SK-N-SH treated with all-trans-retinoic acid at 6 μM for 48 hours (cell line): ENCODE data around the gene TTC23.

ENCODE experiments used
- ATAC-seq: fragments of 200-7000 bp; cut with Tn5 transposase; 3 replicates; pipeline ENCODE4 v1.9.1; 2020; ENCODE audit warnings: mild to moderate bottlenecking, moderate library complexity
- ARNTL ChIP-seq: fragments of 450-650 bp; formaldehyde crosslinking; IDR thresholded peaks from 2 replicates; pipeline ENCODE4 v1.5.0; 2020; ENCODE audit warnings: low read depth, mild to moderate bottlenecking, moderate library complexity, borderline replicate concordance
- BACH2 ChIP-seq: fragments of 250-450 bp; sonication (Bioruptor Pico); IDR thresholded peaks from 2 replicates; pipeline ENCODE4 v1.9.0; 2021; ENCODE audit warnings: mild to moderate bottlenecking, borderline replicate concordance
- CREB5 ChIP-seq: fragments of 250-450 bp; sonication (Bioruptor Pico); IDR thresholded peaks from 2 replicates; pipeline ENCODE4 v1.5.1; 2020; ENCODE audit warnings: low read depth, mild to moderate bottlenecking, moderate library complexity
- CSDC2 ChIP-seq: fragments of 250-450 bp; sonication (Bioruptor Pico); IDR thresholded peaks from 2 replicates; pipeline ENCODE4 v1.5.0; 2020; ENCODE audit warnings: mild to moderate bottlenecking, moderate library complexity
- ESRRG ChIP-seq: fragments of 250-450 bp; sonication (Bioruptor Pico); IDR thresholded peaks from 2 replicates; pipeline ENCODE4 v1.6.1; 2021; ENCODE audit warnings: mild to moderate bottlenecking
- GLIS3 ChIP-seq: fragments of 250-450 bp; sonication (Bioruptor Pico); IDR thresholded peaks from 2 replicates; pipeline ENCODE4 v1.5.0; 2020; ENCODE audit warnings: mild to moderate bottlenecking, moderate library complexity
- ISL1 ChIP-seq: fragments of 250-450 bp; sonication (Bioruptor Pico); IDR thresholded peaks from 2 replicates; pipeline ENCODE4 v2.1.2; 2022; ENCODE audit warnings: mild to moderate bottlenecking, moderate library complexity
- OSR1 ChIP-seq: fragments of 250-450 bp; sonication (Bioruptor Pico); IDR thresholded peaks from 2 replicates; pipeline ENCODE4 v1.8.0; 2022; ENCODE audit warnings: moderate library complexity, mild to moderate bottlenecking, inconsistent platforms
- POU6F1 ChIP-seq: fragments of 250-450 bp; sonication (Bioruptor Pico); IDR thresholded peaks from 2 replicates; pipeline ENCODE4 v1.8.0; 2021; ENCODE audit warnings: low read depth, mild to moderate bottlenecking, moderate library complexity, borderline replicate concordance
- PPARA ChIP-seq: fragments of 250-450 bp; sonication (Bioruptor Pico); IDR thresholded peaks from 2 replicates; pipeline ENCODE4 v1.5.0; 2020; ENCODE audit warnings: mild to moderate bottlenecking, borderline replicate concordance
- RARB ChIP-seq: fragments of 250-450 bp; sonication (Bioruptor Pico); IDR thresholded peaks from 2 replicates; pipeline ENCODE4 v1.8.0; 2021; ENCODE audit warnings: mild to moderate bottlenecking, moderate library complexity
- SNAI2 ChIP-seq: fragments of 250-450 bp; sonication (Bioruptor Pico); IDR thresholded peaks from 2 replicates; pipeline ENCODE4 v1.5.0; 2020; ENCODE audit warnings: mild to moderate bottlenecking, moderate library complexity
- TCF4 ChIP-seq: fragments of 250-450 bp; sonication (Bioruptor Pico); IDR thresholded peaks from 2 replicates; pipeline ENCODE4 v1.8.0; 2021; ENCODE audit warnings: mild to moderate bottlenecking, moderate library complexity, borderline replicate concordance
- ZFP3 ChIP-seq: fragments of 250-450 bp; sonication (Bioruptor Pico); IDR thresholded peaks from 2 replicates; pipeline ENCODE4 v1.5.0; 2020; ENCODE audit warnings: mild to moderate bottlenecking, moderate library complexity
- ZNF565 ChIP-seq: fragments of 450-650 bp; formaldehyde crosslinking; conservative IDR thresholded peaks from 2 replicates; pipeline ENCODE4 v1.5.0; 2020; ENCODE audit warnings: low read depth, mild to moderate bottlenecking, moderate library complexity
- ZNF70 ChIP-seq: fragments of 450-650 bp; formaldehyde crosslinking; IDR thresholded peaks from 2 replicates; pipeline ENCODE4 v1.5.0; 2020; ENCODE audit warnings: mild to moderate bottlenecking, moderate library complexity
- ZNF8 ChIP-seq: fragments of 450-650 bp; formaldehyde crosslinking; IDR thresholded peaks from 2 replicates; pipeline ENCODE4 v1.5.0; 2020; ENCODE audit warnings: mild to moderate bottlenecking, moderate library complexity
- TF ChIP-seq, protein P1 (sequence below): fragments of 250-450 bp; sonication (Bioruptor Pico); IDR thresholded peaks from 2 replicates; pipeline ENCODE4 v1.5.1; 2021; ENCODE audit warnings: mild to moderate bottlenecking, moderate library complexity
- TF ChIP-seq, protein P2 (sequence below): fragments of 250-450 bp; sonication (Bioruptor Pico); IDR thresholded peaks from 2 replicates; pipeline ENCODE4 v1.8.0; 2020; ENCODE audit warnings: mild to moderate bottlenecking, moderate library complexity, borderline replicate concordance
- TF ChIP-seq, protein P3 (sequence below): fragments of 250-450 bp; sonication (Bioruptor Pico); IDR thresholded peaks from 2 replicates; pipeline ENCODE4 v1.5.0; 2020; ENCODE audit warnings: mild to moderate bottlenecking, moderate library complexity

Gene TTC23

DNA sequence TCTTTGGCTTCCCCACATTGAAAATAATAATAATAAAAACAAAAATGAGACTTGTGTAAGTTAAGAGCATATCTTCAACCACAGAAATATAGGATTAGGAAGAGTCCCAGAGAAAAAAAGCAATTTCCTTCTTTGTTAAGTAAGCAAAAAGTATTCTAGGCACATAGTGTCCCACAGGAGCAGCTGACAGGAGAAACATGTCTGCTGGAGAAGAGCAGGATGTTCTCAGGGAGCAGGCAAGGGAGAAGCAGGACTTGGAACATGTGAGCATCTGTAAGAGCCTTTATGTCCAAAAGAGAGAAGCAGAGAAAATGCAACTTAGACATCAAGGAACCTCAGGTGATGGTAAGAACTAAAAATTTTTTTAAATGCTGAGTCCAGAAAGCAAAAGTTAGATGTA is 39.0 kb downstream of the TTC23 start:
- no peak for ATAC-seq
- TF ChIP-seq, protein P1, sequence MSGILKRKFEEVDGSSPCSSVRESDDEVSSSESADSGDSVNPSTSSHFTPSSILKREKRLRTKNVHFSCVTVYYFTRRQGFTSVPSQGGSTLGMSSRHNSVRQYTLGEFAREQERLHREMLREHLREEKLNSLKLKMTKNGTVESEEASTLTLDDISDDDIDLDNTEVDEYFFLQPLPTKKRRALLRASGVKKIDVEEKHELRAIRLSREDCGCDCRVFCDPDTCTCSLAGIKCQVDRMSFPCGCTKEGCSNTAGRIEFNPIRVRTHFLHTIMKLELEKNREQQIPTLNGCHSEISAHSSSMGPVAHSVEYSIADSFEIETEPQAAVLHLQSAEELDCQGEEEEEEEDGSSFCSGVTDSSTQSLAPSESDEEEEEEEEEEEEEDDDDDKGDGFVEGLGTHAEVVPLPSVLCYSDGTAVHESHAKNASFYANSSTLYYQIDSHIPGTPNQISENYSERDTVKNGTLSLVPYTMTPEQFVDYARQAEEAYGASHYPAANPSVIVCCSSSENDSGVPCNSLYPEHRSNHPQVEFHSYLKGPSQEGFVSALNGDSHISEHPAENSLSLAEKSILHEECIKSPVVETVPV = no peak
- TF ChIP-seq ZNF8 (CRISPR knock-in tag) (no peak), ISL1 (CRISPR knock-in tag) (no peak), CSDC2 (CRISPR knock-in tag) (no peak), ZNF565 (CRISPR knock-in tag) (no peak), RARB (CRISPR knock-in tag) (no peak), BACH2 (no peak), OSR1 (CRISPR knock-in tag) (no peak), SNAI2 (CRISPR knock-in tag) (no peak), POU6F1 (CRISPR knock-in tag) (no peak), TCF4 (CRISPR knock-in tag) (no peak), ZFP3 (CRISPR knock-in tag) (no peak), ESRRG (no peak), CREB5 (CRISPR knock-in tag) (no peak), ARNTL (CRISPR knock-in tag) (no peak), GLIS3 (CRISPR knock-in tag) (no peak), ZNF70 (no peak), PPARA (CRISPR knock-in tag) (no peak)
- TF ChIP-seq, protein P2, sequence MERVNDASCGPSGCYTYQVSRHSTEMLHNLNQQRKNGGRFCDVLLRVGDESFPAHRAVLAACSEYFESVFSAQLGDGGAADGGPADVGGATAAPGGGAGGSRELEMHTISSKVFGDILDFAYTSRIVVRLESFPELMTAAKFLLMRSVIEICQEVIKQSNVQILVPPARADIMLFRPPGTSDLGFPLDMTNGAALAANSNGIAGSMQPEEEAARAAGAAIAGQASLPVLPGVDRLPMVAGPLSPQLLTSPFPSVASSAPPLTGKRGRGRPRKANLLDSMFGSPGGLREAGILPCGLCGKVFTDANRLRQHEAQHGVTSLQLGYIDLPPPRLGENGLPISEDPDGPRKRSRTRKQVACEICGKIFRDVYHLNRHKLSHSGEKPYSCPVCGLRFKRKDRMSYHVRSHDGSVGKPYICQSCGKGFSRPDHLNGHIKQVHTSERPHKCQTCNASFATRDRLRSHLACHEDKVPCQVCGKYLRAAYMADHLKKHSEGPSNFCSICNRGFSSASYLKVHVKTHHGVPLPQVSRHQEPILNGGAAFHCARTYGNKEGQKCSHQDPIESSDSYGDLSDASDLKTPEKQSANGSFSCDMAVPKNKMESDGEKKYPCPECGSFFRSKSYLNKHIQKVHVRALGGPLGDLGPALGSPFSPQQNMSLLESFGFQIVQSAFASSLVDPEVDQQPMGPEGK (CRISPR knock-in tag) = no peak
- TF ChIP-seq, all 23 proteins: peak for 0

GRCh38 chr15:99209326-99209725 is 40.1 kb downstream of the TTC23 start:
- no peak for ATAC-seq
- TF ChIP-seq CREB5 (CRISPR knock-in tag) (no peak), RARB (CRISPR knock-in tag) (no peak), ZNF70 (no peak), ARNTL (CRISPR knock-in tag) (no peak), SNAI2 (CRISPR knock-in tag) (no peak), ZNF565 (CRISPR knock-in tag) (no peak), CSDC2 (CRISPR knock-in tag) (no peak)
- TF ChIP-seq, protein P3, sequence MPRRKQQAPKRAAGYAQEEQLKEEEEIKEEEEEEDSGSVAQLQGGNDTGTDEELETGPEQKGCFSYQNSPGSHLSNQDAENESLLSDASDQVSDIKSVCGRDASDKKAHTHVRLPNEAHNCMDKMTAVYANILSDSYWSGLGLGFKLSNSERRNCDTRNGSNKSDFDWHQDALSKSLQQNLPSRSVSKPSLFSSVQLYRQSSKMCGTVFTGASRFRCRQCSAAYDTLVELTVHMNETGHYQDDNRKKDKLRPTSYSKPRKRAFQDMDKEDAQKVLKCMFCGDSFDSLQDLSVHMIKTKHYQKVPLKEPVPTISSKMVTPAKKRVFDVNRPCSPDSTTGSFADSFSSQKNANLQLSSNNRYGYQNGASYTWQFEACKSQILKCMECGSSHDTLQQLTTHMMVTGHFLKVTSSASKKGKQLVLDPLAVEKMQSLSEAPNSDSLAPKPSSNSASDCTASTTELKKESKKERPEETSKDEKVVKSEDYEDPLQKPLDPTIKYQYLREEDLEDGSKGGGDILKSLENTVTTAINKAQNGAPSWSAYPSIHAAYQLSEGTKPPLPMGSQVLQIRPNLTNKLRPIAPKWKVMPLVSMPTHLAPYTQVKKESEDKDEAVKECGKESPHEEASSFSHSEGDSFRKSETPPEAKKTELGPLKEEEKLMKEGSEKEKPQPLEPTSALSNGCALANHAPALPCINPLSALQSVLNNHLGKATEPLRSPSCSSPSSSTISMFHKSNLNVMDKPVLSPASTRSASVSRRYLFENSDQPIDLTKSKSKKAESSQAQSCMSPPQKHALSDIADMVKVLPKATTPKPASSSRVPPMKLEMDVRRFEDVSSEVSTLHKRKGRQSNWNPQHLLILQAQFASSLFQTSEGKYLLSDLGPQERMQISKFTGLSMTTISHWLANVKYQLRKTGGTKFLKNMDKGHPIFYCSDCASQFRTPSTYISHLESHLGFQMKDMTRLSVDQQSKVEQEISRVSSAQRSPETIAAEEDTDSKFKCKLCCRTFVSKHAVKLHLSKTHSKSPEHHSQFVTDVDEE (CRISPR knock-in tag) = no peak
- TF ChIP-seq, protein P2 (CRISPR knock-in tag) = no peak
- TF ChIP-seq, protein P1 = no peak
